Measurements from ENCODE around the gene EPG5.

DNA sequence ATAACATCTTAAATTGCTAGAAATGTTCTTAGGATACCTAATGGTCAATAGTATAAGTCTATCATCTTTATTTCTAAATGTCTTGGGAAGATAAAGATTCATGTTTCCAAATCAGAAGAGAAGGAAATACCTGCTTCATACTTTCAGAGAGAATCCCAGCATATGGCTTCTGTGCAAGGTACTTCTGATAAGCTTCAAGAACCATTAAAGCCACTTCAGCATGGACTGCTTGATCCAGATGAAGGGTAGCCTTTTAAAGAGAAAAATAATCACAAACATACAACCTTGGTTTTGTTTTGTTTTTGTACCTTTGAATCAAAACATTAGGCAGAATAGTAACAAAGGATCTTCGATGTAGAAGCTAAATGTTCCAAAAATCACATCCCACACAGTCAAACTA lies 44.0 kb downstream of the EPG5 start:
- no peak for TF ChIP-seq POLR2A (IDR thresholded peaks at IDR 0.05; ENCODE audit: low read length)
- TF ChIP-seq GATA1 (IDR thresholded peaks at IDR 0.05; ENCODE audit: low read depth, low read length) = no peak
